HEK293 (cell line): ENCODE measurements around the gene HTR4.

Experiments used
- CTCF ChIA-PET: fragments of 350-600 bp; formaldehyde crosslinking; extraction: SDS; loops from one replicate; lab custom pipeline; 2021; ENCODE audit warnings: antibody characterized with exemption; lab: Yijun Ruan, JAX
- POLR2A ChIA-PET: fragments of 300-600 bp; formaldehyde crosslinking; extraction: SDS; loops from one replicate; lab custom pipeline; 2020; ENCODE audit warnings: antibody characterized with exemption, inconsistent platforms; lab: Yijun Ruan, JAX
- H3K27ac ChIP-seq: fragments of 200-500 bp; sonication (Bioruptor generic); 2 replicates; pipeline ENCODE4 v1.5.1; 2014; ENCODE audit warnings: low read depth, low read length, control low read depth, inconsistent platforms; ENCODE audit errors: extremely low read depth
- H3K36me3 ChIP-seq, 2 experiments: fragments of 200-500 bp in 1 of 2; sonication (Bioruptor generic) in 1 of 2; 1 replicate in 1 of 2; 2 replicates in 1 of 2; pipeline ENCODE4 v1.5.1; 2014 to 2017; ENCODE audit warnings: inconsistent platforms in 2 of 2, low read length in 2 of 2; ENCODE audit not compliant: control insufficient read depth in 2 of 2, insufficient read depth in 1 of 2
- H3K4me1 ChIP-seq: fragments of 200-500 bp; sonication (Bioruptor generic); 2 replicates; pipeline ENCODE4 v1.5.1; 2014; ENCODE audit warnings: mild to moderate bottlenecking, low read length, inconsistent platforms; ENCODE audit not compliant: control insufficient read depth, insufficient read depth
- H3K4me3 ChIP-seq: 2 replicates; pipeline ENCODE4 v1.5.1; 2011; ENCODE audit warnings: low read depth, mild to moderate bottlenecking, control low read depth, low read length, moderate library complexity
- H3K9me3 ChIP-seq: fragments of 200-500 bp; sonication (Bioruptor generic); 2 replicates; pipeline ENCODE4 v1.5.1; 2014; ENCODE audit warnings: low read depth, low read length, inconsistent platforms; ENCODE audit not compliant: control insufficient read depth, insufficient read depth
- GLI4 ChIP-seq: fragments of 450-650 bp; formaldehyde crosslinking; IDR thresholded peaks from 2 replicates; pipeline ENCODE4 v1.5.1; 2016; ENCODE audit warnings: missing biosample characterization, missing genetic modification characterization
- IKZF3 ChIP-seq: fragments of 450-650 bp; IDR thresholded peaks from 2 replicates; pipeline ENCODE4 v1.5.0; 2018; ENCODE audit warnings: missing biosample characterization, mild to moderate bottlenecking, missing genetic modification characterization, moderate library complexity
- KLF8 ChIP-seq: fragments of 450-650 bp; formaldehyde crosslinking; IDR thresholded peaks from 2 replicates; pipeline ENCODE4 v1.5.1; 2016; ENCODE audit warnings: missing biosample characterization, missing genetic modification characterization
- ZNF133 ChIP-seq: fragments of 450-650 bp; formaldehyde crosslinking; IDR thresholded peaks from 2 replicates; pipeline ENCODE4 v1.5.1; 2016; ENCODE audit warnings: missing biosample characterization, missing genetic modification characterization
- ZNF140 ChIP-seq: fragments of 450-650 bp; formaldehyde crosslinking; IDR thresholded peaks from 2 replicates; pipeline ENCODE4 v1.5.1; 2016; ENCODE audit warnings: missing biosample characterization, missing genetic modification characterization
- ZNF175 ChIP-seq: fragments of 450-650 bp; formaldehyde crosslinking; IDR thresholded peaks from 2 replicates; pipeline ENCODE4 v1.5.1; 2016; ENCODE audit warnings: missing biosample characterization, missing genetic modification characterization
- ZNF223 ChIP-seq: fragments of 450-650 bp; formaldehyde crosslinking; IDR thresholded peaks from 2 replicates; pipeline ENCODE4 v1.5.1; 2016; ENCODE audit warnings: missing biosample characterization, missing genetic modification characterization
- ZNF274 ChIP-seq, 2 experiments: fragments of 200-500 bp in 1 of 2; fragments of 450-650 bp in 1 of 2; sonication (Bioruptor generic) in 1 of 2; formaldehyde crosslinking in 1 of 2; IDR thresholded peaks; 2 replicates each; pipeline versions ENCODE4 v1.5.1 to v1.6.1; 2014 to 2016; ENCODE audit warnings: borderline replicate concordance in 1 of 2, inconsistent platforms in 1 of 2, low read length in 1 of 2, missing biosample characterization in 1 of 2, missing genetic modification characterization in 1 of 2
- ZNF354C ChIP-seq: fragments of 450-650 bp; formaldehyde crosslinking; IDR thresholded peaks from 2 replicates; pipeline ENCODE4 v1.5.1; 2016; ENCODE audit warnings: missing biosample characterization, missing genetic modification characterization, low read depth, borderline replicate concordance
- ZNF473 ChIP-seq: fragments of 450-650 bp; formaldehyde crosslinking; IDR thresholded peaks from 2 replicates; pipeline ENCODE4 v1.5.1; 2017; ENCODE audit warnings: missing biosample characterization, missing genetic modification characterization
- ZSCAN23 ChIP-seq: fragments of 450-650 bp; formaldehyde crosslinking; IDR thresholded peaks from 2 replicates; pipeline ENCODE4 v1.5.1; 2016; ENCODE audit warnings: missing biosample characterization, missing genetic modification characterization
- ZXDB ChIP-seq: fragments of 450-650 bp; formaldehyde crosslinking; IDR thresholded peaks from 2 replicates; pipeline ENCODE4 v1.5.1; 2016; ENCODE audit warnings: missing biosample characterization, missing genetic modification characterization
- TF ChIP-seq, protein P1 (sequence below): fragments of 450-650 bp; formaldehyde crosslinking; IDR thresholded peaks from 2 replicates; pipeline ENCODE4 v1.5.1; 2016; ENCODE audit warnings: missing biosample characterization, missing genetic modification characterization, borderline replicate concordance
- TF ChIP-seq, protein P2 (sequence below): fragments of 450-650 bp; formaldehyde crosslinking; IDR thresholded peaks from 2 replicates; pipeline ENCODE4 v1.5.1; 2017; ENCODE audit warnings: missing biosample characterization, missing genetic modification characterization
- TF ChIP-seq, protein P3 (sequence below): fragments of 450-650 bp; formaldehyde crosslinking; IDR thresholded peaks from 2 replicates; pipeline ENCODE4 v1.5.1; 2016; ENCODE audit warnings: missing biosample characterization, missing genetic modification characterization

Gene HTR4

DNA sequence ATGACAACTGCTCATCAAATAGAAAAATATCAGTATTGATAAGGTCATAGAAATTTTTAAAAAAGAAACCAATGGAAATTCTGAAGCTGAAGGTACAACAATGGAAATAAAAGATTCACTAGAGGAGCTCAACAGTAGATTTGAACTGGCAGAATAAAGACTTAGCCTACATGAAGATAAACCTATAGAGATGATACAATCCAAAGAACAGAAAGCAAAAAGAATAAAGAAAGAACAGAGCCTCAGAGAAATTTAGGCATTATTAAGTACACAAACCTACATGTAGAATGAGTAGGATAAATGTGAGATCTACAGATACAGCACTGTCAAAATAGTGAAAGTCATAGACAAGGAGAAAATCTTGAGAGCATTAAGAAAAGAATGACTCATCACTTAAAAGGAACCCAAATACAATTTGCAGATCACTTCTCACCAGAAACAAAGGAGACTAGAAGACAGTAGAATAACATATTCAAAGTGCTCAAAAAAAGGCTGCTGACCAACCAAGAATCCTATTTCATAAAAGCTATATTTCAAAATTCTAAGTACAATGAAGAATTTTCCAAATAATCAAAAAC lies 47.8 kb upstream of the HTR4 start (continued):
- TF ChIP-seq, protein P1, sequence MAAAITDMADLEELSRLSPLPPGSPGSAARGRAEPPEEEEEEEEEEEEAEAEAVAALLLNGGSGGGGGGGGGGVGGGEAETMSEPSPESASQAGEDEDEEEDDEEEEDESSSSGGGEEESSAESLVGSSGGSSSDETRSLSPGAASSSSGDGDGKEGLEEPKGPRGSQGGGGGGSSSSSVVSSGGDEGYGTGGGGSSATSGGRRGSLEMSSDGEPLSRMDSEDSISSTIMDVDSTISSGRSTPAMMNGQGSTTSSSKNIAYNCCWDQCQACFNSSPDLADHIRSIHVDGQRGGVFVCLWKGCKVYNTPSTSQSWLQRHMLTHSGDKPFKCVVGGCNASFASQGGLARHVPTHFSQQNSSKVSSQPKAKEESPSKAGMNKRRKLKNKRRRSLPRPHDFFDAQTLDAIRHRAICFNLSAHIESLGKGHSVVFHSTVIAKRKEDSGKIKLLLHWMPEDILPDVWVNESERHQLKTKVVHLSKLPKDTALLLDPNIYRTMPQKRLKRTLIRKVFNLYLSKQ (tag by site-specific recombination), result no peak

DNA sequence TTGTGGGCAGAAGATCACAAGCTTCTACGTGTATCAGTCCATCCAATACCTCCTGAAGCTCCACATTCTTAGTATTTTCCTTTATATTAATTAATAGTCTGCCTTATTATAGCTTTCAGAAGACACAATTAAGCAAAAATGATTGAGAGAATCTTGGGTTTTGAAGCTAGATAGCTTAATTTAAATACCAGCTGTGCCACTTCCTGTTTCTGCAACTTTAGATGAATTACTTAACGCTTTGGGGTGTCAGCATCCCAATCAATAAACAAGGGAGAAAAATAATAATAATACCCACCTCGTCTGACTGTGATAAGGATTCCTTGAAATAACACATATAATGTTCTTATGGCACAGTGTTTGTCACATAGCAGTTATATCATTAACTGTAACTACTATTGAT lies 44.7 kb upstream of the HTR4 start:
- ChIA-PET CTCF (interaction anchor here (0.8 kb wide), 1 partner anchor 32 kb away, joined by 3 read pairs; no protein-coding TSS in a partner anchor), POLR2A (no interaction called here)
- Histone ChIP-seq H3K4me1 (no peaks in the 10 kb centered on the region), H3K27ac (no peak overlapping the region), H3K36me3 (no peaks in the 10 kb centered on the region), H3K4me3 (no peak overlapping the region), H3K9me3 (no peaks in the 10 kb centered on the region)
- TF ChIP-seq ZNF140, result no peak
- TF ChIP-seq ZNF133 (tag by site-specific recombination), result no peak
- TF ChIP-seq ZSCAN23, result no peak
- TF ChIP-seq ZXDB (tag by site-specific recombination), result no peak
- TF ChIP-seq, protein P2, sequence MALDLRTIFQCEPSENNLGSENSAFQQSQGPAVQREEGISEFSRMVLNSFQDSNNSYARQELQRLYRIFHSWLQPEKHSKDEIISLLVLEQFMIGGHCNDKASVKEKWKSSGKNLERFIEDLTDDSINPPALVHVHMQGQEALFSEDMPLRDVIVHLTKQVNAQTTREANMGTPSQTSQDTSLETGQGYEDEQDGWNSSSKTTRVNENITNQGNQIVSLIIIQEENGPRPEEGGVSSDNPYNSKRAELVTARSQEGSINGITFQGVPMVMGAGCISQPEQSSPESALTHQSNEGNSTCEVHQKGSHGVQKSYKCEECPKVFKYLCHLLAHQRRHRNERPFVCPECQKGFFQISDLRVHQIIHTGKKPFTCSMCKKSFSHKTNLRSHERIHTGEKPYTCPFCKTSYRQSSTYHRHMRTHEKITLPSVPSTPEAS (tag by site-specific recombination), result no peak
- no peak for TF ChIP-seq ZNF354C (tag by site-specific recombination)

DNA sequence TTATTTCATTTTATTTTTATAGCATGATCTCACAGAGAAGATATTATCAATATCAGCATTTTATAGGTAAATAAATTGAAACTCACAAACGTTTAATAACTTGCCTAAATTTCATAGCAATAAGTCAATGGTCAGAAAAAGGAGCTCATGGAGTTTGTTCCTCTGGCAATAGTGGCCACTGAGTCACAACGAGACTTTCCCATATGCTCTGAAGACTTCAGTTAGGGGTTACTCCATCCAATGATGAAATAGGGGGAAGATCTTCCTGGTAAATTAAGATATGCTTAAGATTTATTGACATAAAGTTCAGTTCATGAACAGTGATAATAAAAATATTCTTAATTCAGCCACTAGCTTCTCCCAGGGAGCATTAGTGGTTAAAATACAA lies 43.5 kb upstream of the HTR4 start:
- TF ChIP-seq, protein P3, sequence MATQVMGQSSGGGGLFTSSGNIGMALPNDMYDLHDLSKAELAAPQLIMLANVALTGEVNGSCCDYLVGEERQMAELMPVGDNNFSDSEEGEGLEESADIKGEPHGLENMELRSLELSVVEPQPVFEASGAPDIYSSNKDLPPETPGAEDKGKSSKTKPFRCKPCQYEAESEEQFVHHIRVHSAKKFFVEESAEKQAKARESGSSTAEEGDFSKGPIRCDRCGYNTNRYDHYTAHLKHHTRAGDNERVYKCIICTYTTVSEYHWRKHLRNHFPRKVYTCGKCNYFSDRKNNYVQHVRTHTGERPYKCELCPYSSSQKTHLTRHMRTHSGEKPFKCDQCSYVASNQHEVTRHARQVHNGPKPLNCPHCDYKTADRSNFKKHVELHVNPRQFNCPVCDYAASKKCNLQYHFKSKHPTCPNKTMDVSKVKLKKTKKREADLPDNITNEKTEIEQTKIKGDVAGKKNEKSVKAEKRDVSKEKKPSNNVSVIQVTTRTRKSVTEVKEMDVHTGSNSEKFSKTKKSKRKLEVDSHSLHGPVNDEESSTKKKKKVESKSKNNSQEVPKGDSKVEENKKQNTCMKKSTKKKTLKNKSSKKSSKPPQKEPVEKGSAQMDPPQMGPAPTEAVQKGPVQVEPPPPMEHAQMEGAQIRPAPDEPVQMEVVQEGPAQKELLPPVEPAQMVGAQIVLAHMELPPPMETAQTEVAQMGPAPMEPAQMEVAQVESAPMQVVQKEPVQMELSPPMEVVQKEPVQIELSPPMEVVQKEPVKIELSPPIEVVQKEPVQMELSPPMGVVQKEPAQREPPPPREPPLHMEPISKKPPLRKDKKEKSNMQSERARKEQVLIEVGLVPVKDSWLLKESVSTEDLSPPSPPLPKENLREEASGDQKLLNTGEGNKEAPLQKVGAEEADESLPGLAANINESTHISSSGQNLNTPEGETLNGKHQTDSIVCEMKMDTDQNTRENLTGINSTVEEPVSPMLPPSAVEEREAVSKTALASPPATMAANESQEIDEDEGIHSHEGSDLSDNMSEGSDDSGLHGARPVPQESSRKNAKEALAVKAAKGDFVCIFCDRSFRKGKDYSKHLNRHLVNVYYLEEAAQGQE (tag by site-specific recombination), result no peak
- TF ChIP-seq IKZF3 (tag by site-specific recombination), result no peak
- no peak for TF ChIP-seq ZNF175 (tag by site-specific recombination)
- TF ChIP-seq ZNF473, result no peak
- TF ChIP-seq ZNF274 (IDR thresholded peaks at IDR 0.05; ENCODE audit: low read length), result no peak
- TF ChIP-seq ZNF274 (tag by site-specific recombination; IDR thresholded peaks at IDR 0.05; ENCODE audit: borderline replicate concordance), result no peak
- no peak for TF ChIP-seq GLI4 (tag by site-specific recombination)
- TF ChIP-seq KLF8 (tag by site-specific recombination), result no peak
- TF ChIP-seq ZNF223 (tag by site-specific recombination), result no peak
- H3K9me3 ChIP-seq, result no peaks in the 10 kb centered on the region
- no peaks in the 10 kb centered on the region for H3K36me3 ChIP-seq
- ChIA-PET CTCF (interaction anchor here (0.6 to 3.1 kb wide), 3 partner anchors 11 to 577 kb away, joined by 3 to 9 read pairs (median 6); no protein-coding TSS in a partner anchor), POLR2A (no interaction called here)
- H3K27ac ChIP-seq, result no peak overlapping the region
- H3K4me1 ChIP-seq, result no peaks in the 10 kb centered on the region
- no peak overlapping the region for H3K4me3 ChIP-seq
